K562 (cell line): Measurements from ENCODE around the gene ANKRD13C. TPM values are rescaled to one million over a fixed set of nuclear protein-coding genes. Genes with fewer than 3 reads are reported as not detected.

Experiments
- BRD4 ChIP-seq: fragments of 200-600 bp; sonication (generic); IDR thresholded peaks from 2 replicates; pipeline ENCODE4 v1.6.1; 2017; ENCODE audit warnings: inconsistent platforms
- SAFB2 ChIP-seq: fragments of 200-400 bp; formaldehyde crosslinking; IDR thresholded peaks from 2 replicates; pipeline ENCODE4 v1.6.1; 2018; ENCODE audit warnings: borderline replicate concordance, low read length, low read depth, moderate library complexity; ENCODE audit not compliant: severe bottlenecking
- TBP ChIP-seq: optimal IDR thresholded peaks from 2 replicates; pipeline ENCODE3; 2011; ENCODE audit warnings: low read depth, low read length, improper control_type of control experiment
- ZNF263 ChIP-seq: sonication (generic); formaldehyde crosslinking; IDR thresholded peaks from 2 replicates; pipeline ENCODE4 v1.8.0; 2022; ENCODE audit warnings: mild to moderate bottlenecking, missing genetic modification reagents, borderline replicate concordance
- ZNF766 ChIP-seq: fragments of 200-800 bp; sonication (Bioruptor generic); conservative IDR thresholded peaks from 2 replicates; pipeline ENCODE4 v1.6.1; 2016; ENCODE audit warnings: missing genetic modification characterization, missing compliant biosample characterization
- polyA plus RNA-seq, 8 experiments: library from polyadenylated mRNA; depleted of rRNA in 4 of 8; stranded (reverse) in 5 of 8; unstranded in 3 of 8; fragments of >200 nt; fragmentation: Nextera tagmentation in 2 of 8; fragmentation: Illumina TruSeq in 1 of 8; extraction: Ambion mirVana in 2 of 8; extraction: Trizol in 1 of 8; gene quantifications; 2 replicates each; pipeline versions ENCODE4 v1.2.1 to v1.2.3, GENCODE V29; 2011 to 2014; ENCODE audit warnings: inconsistent platforms in 1 of 8, missing spikeins in 1 of 8
- total RNA-seq, 7 experiments: library from RNA; depleted of rRNA in 6 of 7; stranded (reverse); fragments of >200 nt in 6 of 7; fragmentation: Illumina TruSeq in 2 of 7; extraction: Trizol in 2 of 7; gene quantifications; 2 replicates each; pipeline versions ENCODE4 v1.2.1 to v1.2.3, GENCODE V29; 2011 to 2021; ENCODE audit warnings: low replicate concordance in 1 of 7
- TF ChIP-seq, protein P1 (sequence below), 2 experiments: fragments of 450-650 bp in 1 of 2; sonication (generic) in 1 of 2; formaldehyde crosslinking in 1 of 2; IDR thresholded peaks; 2 replicates each; pipeline versions ENCODE4 v1.7.1 to v1.9.0; 2016 to 2022; ENCODE audit warnings: inconsistent platforms in 1 of 2, mild to moderate bottlenecking in 1 of 2, missing genetic modification reagents in 1 of 2
- TF ChIP-seq, protein P2 (sequence below): fragments of 250-450 bp; sonication (Bioruptor Pico); IDR thresholded peaks from 2 replicates; pipeline ENCODE4 v1.5.0; 2021; ENCODE audit warnings: mild to moderate bottlenecking, borderline replicate concordance
- TF ChIP-seq, protein P3 (sequence below): fragments of 450-650 bp; IDR thresholded peaks from 2 replicates; pipeline ENCODE4 v1.7.0; 2016; ENCODE audit warnings: borderline replicate concordance

The ANKRD13C gene
- total and polyA plus RNA-seq, 9 of the 15 experiments (the other 6 are each of a cell fraction or from before 2014, with no cell fraction given): 3.4 to 22.8 (median 12.5) TPM

- TF ChIP-seq, protein P1, sequence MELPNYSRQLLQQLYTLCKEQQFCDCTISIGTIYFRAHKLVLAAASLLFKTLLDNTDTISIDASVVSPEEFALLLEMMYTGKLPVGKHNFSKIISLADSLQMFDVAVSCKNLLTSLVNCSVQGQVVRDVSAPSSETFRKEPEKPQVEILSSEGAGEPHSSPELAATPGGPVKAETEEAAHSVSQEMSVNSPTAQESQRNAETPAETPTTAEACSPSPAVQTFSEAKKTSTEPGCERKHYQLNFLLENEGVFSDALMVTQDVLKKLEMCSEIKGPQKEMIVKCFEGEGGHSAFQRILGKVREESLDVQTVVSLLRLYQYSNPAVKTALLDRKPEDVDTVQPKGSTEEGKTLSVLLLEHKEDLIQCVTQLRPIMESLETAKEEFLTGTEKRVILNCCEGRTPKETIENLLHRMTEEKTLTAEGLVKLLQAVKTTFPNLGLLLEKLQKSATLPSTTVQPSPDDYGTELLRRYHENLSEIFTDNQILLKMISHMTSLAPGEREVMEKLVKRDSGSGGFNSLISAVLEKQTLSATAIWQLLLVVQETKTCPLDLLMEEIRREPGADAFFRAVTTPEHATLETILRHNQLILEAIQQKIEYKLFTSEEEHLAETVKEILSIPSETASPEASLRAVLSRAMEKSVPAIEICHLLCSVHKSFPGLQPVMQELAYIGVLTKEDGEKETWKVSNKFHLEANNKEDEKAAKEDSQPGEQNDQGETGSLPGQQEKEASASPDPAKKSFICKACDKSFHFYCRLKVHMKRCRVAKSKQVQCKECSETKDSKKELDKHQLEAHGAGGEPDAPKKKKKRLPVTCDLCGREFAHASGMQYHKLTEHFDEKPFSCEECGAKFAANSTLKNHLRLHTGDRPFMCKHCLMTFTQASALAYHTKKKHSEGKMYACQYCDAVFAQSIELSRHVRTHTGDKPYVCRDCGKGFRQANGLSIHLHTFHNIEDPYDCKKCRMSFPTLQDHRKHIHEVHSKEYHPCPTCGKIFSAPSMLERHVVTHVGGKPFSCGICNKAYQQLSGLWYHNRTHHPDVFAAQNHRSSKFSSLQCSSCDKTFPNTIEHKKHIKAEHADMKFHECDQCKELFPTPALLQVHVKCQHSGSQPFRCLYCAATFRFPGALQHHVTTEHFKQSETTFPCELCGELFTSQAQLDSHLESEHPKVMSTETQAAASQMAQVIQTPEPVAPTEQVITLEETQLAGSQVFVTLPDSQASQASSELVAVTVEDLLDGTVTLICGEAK (IDR thresholded peaks at IDR 0.05): no peak
- TF ChIP-seq, protein P1 (CRISPR knock-in tag; IDR thresholded peaks at IDR 0.05): no peak
- TF ChIP-seq, protein P2, sequence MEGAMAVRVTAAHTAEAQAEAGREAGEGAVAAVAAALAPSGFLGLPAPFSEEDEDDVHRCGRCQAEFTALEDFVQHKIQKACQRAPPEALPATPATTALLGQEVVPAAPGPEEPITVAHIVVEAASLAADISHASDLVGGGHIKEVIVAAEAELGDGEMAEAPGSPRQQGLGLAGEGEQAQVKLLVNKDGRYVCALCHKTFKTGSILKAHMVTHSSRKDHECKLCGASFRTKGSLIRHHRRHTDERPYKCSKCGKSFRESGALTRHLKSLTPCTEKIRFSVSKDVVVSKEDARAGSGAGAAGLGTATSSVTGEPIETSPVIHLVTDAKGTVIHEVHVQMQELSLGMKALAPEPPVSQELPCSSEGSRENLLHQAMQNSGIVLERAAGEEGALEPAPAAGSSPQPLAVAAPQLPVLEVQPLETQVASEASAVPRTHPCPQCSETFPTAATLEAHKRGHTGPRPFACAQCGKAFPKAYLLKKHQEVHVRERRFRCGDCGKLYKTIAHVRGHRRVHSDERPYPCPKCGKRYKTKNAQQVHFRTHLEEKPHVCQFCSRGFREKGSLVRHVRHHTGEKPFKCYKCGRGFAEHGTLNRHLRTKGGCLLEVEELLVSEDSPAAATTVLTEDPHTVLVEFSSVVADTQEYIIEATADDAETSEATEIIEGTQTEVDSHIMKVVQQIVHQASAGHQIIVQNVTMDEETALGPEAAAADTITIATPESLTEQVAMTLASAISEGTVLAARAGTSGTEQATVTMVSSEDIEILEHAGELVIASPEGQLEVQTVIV (CRISPR knock-in tag): no peak
- TF ChIP-seq, protein P3, sequence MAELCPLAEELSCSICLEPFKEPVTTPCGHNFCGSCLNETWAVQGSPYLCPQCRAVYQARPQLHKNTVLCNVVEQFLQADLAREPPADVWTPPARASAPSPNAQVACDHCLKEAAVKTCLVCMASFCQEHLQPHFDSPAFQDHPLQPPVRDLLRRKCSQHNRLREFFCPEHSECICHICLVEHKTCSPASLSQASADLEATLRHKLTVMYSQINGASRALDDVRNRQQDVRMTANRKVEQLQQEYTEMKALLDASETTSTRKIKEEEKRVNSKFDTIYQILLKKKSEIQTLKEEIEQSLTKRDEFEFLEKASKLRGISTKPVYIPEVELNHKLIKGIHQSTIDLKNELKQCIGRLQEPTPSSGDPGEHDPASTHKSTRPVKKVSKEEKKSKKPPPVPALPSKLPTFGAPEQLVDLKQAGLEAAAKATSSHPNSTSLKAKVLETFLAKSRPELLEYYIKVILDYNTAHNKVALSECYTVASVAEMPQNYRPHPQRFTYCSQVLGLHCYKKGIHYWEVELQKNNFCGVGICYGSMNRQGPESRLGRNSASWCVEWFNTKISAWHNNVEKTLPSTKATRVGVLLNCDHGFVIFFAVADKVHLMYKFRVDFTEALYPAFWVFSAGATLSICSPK: no peak
- TF ChIP-seq TBP: no peak
- no peak for TF ChIP-seq SAFB2
- TF ChIP-seq ZNF263 (CRISPR knock-in tag): no peak
- TF ChIP-seq ZNF766: no peak
- no peak for TF ChIP-seq BRD4
These were observed 18.5 kb downstream of the ANKRD13C start (continued) for GRCh38 chr1:70336050-70336449.
